ENCODE measurements around the gene TGM2.

TGM2 gene

DNA sequence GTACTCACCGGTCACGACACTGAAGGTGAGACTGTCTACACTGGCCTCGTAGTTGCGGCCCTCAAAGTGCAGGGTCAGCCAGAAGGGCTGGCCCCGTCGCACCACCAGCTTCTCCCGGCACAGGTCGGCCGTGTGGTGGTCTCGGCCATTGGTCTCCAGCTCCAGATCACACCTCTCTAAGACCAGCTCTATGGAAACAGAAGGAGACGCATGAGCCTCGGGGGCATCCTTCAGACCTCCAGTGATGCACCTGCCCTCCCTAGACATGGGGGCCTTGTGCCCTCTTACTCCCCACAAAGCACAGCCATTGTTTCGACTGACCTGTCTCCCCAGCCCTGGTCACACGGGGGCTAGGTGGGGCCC is 3.7 kb downstream of the TGM2 start:
- DNase-seq (ENCODE audit: low spot score), result no peak

DNA sequence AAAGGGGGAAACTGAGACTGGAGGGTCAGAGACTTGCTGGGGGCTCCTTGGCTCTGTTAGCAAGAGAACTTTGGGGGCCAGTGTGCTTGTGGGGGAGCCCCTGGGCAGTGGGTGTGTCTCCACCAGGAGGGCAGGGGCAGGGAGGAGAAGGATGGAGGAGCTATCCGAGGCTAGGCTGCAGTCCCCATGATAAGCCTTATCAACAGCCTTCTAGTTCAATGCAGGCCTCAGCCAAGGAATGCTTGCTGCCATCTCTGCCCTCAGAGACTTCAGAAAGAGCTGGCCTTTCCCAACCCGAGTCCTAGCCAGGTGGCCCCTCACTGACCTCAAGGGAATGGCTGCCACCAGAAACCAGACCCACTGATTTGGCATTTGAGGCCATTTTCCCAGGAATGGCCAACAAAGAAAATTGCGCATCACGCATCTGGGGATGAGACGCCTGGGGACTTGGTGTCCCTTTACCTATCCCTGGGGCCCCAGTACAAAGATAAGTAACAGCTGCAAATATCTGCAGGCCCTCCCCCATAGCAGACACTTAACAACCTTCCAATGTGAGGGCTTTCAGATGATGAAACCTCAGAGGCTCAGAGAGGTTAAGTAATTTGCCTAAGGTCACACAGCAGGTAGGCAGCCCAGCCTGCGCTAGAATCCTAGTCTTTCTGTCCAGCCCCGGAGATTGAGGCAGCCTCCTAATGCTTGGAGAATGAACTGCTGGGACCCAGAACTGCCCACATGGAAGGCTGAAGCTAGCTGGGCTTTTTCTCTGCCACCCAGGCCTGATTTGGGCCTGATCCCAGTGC is 4.9 kb downstream of the TGM2 start:
- DNase-seq (ENCODE audit: low spot score), result no peak

DNA sequence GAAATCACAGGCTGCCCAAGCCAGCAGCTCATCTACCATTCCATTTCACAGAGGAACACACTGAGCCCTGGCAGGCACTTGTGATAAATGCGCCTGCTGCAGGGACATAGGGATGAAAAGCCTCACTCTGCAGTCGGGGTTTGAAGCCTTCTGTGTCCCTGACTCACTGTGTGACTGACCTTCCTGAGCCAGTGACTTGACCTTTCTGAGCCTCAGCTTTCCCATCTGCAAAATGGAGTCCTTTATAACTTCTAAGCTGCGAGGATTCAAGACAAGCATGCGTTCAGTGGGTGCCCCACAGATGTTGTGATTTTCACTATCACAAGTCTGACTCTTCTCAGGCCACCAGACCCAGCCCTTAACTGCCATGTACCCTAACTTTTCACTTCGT is 5.5 kb downstream of the TGM2 start:
- no peak for DNase-seq (ENCODE audit: low spot score)

- DNase-seq (ENCODE audit: low spot score), result no peak
Observed at GRCh38 chr20:38158701-38159351, 6.2 kb downstream of the TGM2 start.

GRCh38 chr20:38157635-38158495 is 7.2 kb downstream of the TGM2 start:
- no peak for DNase-seq (ENCODE audit: low spot score)

DNA sequence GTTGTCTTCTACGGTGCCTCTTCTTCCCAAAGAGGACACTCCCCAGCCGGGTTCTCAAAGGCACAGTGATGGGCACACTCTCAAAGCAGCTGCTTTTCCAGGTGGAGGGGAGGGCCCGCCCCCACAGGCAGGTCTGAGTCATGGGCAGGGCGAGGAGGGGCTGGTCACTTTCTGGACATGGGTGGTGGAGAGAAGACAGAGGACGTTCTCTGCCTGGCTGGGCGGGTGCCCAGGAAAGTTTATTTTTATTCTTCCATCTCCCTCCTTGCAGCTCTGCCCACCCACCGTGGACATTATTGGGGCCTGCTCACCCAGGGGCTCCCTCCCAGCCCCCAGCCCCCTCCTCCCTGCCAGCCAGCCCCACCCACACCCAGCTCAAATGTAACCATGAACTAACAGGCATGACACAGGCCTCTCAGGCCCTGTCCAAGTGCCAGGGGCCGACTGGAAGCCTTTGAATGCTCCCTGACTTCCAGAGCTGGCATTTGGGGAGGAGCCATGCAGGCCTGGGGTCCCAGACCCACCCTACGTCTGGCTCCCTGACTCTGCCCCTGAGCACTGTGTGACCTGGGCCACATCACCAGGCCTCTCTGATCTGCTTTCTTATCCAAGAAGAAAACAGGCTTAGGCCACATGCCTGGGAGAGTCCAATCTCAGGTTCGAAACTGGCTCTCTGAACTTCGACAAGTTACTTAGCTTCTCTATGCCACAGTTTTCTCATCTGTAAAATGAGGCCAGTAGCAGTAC is 8.0 kb downstream of the TGM2 start:
- no peak for DNase-seq (ENCODE audit: low spot score)

- DNase-seq (ENCODE audit: low spot score), result no peak
Observed at GRCh38 chr20:38156280-38156679, 8.8 kb downstream of the TGM2 start.

DNA sequence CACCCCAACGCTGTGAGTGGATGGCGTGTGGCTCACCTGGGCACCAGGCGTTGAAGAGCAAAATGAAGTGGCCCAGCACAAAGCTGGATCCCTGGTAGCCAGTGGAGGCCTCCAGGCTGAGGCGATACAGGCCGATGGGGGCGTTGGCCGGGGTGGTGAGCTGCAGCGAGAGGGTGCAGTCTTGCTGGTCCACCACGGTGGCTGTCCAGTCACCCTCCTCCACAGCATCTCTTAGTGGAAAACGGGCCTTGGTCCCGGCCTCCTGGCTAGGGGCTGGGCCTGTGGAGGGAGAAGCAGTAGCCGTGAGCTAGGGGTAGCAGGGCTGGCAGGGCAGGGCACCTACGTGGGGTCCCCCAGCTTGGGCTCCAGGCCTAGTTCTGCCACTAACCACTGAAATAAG is 9.3 kb downstream of the TGM2 start:
- no peak for DNase-seq (ENCODE audit: low spot score)

DNA sequence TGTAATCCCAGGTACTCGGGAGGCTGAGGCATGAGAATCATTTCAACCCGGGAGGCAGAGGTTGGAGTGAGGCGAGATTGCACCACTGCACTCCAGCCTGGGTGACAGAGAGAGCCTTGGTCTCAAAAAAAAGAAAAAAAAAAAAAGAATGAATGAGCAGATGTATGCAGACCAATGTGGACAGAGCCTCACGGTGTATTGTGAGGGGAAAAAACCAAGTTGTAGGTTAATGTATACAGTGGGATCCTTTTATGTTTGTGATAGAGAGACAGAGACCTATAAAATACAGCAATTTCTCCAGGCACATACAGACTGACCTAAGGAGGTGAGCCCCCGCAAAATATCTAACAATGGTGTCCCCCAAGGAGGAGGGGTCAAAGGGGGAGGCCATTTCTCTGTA is 11.7 kb downstream of the TGM2 start:
- DNase-seq (ENCODE audit: low spot score), result no peak

- no peak for DNase-seq (ENCODE audit: low spot score)
Observed at GRCh38 chr20:38152621-38153221, 12.3 kb downstream of the TGM2 start.

DNA sequence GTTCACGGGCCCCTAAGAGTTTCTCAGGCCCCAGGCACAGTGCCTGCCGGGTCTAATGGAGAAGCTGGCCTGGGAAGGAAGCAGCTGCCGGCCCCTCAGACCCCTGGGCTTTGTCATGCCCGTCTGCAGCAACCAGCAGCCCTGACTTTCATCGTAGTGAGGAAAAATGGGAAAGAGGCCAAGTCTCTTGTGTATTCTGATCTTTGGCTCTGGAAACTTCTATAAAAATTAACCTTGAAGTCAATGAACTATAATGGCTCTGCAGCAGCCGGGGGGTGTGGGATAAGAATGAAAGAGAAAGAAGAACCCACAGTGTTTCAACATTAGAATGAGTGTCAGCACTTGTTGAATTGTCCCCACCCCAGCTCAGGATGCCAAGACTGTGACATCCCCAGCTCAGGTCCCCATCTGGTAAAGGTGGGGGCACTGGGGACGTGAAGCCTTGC is 12.9 kb downstream of the TGM2 start:
- DNase-seq (ENCODE audit: low spot score), result no peak

- no peak for DNase-seq (ENCODE audit: low spot score)
Observed at GRCh38 chr20:38151455-38151854, 13.6 kb downstream of the TGM2 start.

- DNase-seq (ENCODE audit: low spot score), result no peak
Observed at GRCh38 chr20:38150335-38151170, 14.5 kb downstream of the TGM2 start.

GRCh38 chr20:38148328-38149102 is 16.6 kb downstream of the TGM2 start:
- DNase-seq (ENCODE audit: low spot score), result no peak

DNA sequence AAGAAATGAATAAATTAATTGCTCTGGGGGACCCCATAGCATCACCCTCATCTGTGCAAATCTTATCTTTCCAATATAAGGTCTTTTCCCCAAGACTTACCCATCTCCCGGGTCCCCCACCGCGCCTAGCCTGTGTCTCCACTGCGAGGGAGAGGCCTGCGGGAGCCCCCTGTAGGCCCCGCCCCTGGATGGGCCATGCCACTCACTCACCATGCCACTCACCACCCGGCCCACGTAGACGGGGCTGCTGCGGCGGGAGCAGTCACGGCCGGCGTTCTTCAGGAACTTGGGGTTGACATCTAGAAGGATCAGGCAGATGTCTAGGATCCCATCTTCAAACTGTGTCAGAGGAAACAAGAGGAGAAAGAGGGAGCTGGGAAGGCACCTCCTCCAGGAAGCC is 17.3 kb downstream of the TGM2 start:
- DNase-seq (ENCODE audit: low spot score), result no peak

GRCh38 chr20:38147163-38147562 is 17.9 kb downstream of the TGM2 start:
- no peak for DNase-seq (ENCODE audit: low spot score)

DNA sequence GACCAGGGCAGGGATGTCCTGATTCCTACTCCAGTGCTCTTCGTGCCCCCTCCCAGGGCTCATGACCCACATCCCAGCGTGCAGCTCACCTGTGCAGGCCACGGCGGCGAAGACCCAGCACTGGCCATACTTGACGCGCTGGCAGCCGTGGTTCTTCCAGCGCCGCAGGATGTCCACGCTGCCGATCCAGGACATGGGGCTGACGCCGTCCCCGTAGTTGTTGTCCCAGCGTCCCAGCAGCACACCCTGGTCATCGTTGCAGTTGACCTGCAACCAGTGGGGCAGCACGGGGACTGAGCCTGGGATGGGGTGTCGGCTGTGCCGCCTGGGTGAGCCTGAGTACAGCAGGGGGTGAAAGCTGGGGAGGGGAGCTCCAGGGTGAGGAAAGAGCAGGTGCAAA is 18.4 kb downstream of the TGM2 start:
- no peak for DNase-seq (ENCODE audit: low spot score)

DNA sequence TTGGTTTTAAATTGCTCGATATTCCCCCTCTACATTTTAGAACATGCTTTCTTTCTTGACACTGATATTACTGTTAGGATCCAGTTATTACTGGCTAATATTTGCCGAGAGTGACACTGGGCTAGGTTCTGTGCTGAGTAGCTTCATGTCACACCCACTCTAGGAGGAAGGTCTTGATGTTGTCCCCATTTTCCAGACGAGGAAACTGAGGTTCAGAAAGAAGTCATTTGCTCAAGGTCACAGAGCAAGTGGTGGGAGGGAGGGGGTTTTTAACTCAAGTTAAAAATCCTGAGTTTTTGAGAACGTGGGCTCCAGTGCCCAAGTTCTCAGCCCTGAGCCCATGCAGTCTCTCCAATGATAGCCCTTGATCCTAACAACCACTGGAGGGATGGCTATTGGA is 18.9 kb downstream of the TGM2 start:
- DNase-seq (ENCODE audit: low spot score), result no peak

- no peak for DNase-seq (ENCODE audit: low spot score)
Observed at GRCh38 chr20:38145729-38146075, 19.4 kb downstream of the TGM2 start.

Measured in pons (tissue), 1 donor.